ENCODE data around the gene THRB.
"Not testable (repeated sequence)": the region's sequence is repeated elsewhere in the genome, so short reads cannot be mapped to it uniquely, and the experiment has no call there.

The THRB gene

DNA sequence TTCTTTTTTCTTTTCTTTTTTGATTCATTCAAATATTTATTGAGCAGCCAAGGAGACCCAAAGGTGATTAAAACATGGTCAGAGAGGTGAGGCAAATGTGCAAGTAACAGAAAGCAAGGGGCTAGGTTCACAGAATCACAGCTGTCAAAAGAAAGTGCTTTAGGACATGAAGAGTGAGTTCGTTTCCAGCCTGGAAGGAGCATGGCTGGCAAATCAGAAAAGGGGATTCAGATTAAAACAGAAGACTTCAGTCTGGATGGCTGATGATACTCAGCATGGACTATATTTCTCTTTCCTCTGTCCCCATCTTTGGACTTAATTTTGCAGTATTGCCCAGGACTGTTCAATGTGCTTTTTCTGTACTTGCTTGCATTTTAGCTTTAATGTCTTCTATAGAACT is 398.4 kb downstream of the THRB start:
- no peak for DNase-seq (ENCODE audit: low spot score)

DNA sequence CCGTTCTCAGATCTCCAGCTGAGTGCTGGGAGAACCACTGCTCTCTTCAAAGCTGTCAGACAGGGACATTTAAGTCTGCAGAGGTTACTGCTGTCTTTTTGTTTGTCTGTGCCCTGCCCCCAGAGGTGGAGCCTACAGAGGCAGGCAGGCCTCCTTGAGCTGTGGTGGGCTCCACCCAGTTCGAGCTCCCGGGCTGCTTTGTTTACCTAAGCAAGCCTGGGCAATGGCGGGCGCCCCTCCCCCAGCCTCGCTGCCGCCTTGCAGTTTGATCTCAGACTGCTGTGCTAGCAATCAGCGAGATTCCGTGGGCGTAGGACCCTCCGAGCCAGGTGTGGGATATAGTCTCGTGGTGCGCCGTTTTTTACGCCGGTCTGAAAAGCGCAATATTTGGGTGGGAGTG is 399.8 kb downstream of the THRB start:
- not testable (repeated sequence) for DNase-seq (ENCODE audit: low spot score)

DNA sequence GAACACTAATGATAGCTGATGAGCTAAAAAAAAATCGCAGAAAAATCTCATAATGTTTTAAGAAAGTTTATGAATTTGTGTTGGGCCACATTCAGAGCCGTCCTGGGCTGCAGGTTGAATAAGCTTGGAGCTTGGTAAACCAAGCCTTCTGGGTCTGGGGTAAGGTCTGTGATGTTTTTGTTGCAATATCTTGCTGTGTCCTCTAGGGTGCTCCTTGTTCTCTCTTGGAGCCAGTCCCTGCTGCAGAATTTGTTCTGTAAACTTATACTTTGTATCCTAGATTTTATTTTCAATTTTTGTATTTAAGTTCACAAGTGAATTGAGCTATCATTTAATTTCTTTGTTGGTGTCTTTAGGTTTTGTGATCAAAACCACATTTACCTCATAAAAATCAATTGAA is 405.9 kb downstream of the THRB start:
- no peak for DNase-seq (ENCODE audit: low spot score)

DNA sequence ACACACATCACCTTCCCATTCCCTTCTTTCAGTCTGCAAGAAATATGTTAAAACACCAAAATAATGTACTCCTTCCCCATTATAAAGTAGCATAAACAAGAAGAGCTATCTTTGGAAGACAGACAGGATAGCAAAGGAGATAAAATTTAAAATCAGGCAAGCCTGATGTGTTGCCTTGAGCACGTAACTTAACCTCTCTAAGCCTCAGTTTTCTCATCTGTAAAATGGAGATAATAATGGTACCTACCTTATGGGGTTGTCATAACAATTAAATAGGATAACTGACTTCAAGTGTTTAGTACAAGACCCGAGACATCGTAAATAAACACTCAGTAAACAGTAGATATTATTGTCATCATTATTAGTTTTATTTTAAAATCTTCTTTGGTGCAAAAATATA is 407.2 kb downstream of the THRB start:
- DNase-seq (ENCODE audit: low spot score): no peak

DNA sequence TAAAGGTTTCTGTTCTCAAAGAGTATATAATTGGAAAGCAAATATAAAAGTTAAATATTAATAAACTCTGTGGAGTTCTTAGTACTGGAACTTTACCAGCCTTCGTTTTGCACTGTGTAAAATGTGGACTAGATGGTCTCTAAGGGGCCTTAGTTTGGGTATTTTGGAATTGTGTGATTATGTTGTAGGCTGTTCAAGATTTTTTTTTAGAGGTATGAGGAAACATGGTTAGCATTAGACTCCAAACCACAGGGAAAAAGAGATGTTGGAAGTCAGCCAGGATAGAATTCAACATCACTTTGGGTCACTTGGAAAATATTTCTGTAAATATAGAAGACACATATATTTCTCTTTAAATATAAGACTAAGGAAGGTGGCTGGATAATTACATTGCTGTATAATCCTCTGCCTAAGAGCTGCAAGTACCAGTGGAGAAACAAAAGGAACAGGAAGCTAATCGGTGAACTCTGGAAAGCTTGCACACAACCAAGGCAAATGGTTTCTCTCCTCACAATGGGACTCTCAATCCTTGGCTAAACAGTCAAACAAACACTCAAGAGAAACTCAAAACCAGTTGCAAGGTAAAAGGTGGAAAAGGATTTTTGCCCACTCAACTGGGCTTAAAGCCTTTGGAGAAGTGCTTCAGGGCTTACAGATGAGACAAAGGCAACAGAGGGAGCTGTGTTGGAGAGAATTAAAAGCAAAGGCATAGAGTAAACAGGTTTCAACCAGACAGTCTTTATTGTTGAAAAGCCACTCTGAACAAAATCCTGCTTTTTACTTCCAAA is 407.8 kb downstream of the THRB start:
- no peak for DNase-seq (ENCODE audit: low spot score)

DNA sequence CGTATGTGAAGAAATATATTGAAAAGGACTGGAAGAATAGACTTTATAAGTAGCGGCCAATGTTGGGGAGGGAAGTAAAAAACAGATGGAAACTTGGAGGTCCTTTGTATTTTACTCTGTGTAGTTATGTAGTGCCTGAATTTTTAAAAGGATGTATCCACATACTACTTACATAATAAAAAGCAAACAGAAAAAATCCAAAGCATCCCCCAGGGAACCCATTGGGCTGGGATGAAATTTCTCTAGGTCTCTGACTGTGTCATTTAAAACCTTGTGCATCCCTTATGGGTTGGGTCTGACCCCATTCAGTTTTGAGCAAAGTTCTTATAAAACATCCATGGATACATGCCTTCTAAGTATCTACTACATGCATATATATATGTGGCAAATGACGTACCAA is 408.4 kb downstream of the THRB start:
- no peak for DNase-seq (ENCODE audit: low spot score)

DNA sequence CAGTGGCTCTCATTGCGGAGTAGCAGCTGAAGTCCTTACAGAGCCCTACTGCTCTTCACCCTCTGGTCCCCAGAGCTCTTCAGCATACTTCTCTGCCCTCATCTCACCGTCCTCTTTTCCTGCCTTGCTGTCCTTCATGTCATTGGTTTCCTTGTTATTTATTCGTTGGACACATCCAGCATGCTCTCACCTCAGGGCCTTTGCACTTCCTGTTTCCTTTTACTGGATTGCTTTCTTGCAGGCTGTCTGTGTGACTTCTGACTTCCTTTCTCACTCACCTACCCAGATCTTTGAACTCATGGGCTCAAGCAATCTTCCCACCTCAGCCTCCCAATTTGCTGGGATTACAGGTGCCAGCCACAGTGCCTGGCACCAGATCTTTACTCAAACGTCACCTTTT is 422.5 kb downstream of the THRB start:
- no peak for DNase-seq (ENCODE audit: low spot score)

DNA sequence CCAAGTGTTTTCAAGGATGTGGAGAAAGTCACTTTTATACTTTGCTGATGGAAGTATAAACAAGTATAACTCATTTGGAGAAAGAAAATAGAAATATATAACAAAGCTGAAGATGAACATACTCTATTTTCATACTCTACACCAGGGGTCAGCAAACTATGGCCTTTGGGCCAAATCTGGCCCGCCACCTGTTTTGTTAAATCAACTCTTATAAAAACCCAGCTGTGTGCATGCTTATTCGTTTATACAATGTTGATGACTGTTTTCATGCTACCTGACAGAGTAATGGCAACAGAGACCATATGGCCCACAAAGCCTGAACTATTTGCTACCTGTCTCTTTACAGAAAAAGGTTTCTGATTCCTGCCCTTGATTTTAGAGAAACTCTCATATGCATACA is 425.6 kb downstream of the THRB start:
- no peak for DNase-seq (ENCODE audit: low spot score)

DNA sequence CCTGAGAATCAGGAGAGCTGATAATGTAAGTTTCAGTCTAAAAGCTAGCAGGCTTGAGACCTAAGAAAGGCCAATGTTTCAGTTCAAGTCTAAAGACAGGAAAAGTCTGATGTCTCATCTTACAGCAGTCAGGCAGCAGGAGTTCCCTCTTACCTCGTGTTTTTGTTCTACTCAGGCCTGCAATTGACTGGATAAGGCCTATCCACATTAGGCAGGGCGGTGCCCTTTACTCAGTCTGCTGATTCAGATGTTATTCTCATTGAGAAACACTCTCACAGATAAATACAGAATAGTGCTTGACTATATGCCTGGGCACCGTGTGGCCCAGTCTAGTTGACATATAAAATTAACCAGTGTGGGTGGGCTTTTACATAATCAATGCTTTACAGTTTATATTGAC is 427.2 kb downstream of the THRB start:
- no peak for DNase-seq (ENCODE audit: low spot score)
